Measurements from ENCODE around the gene RCE1.

Gene RCE1

GRCh38 chr11:66870616-66871520, 27.6 kb downstream of the RCE1 start:
- DNase-seq: no peak

- DNase-seq: no peak
These were observed 28.3 kb downstream of the RCE1 start for GRCh38 chr11:66871521-66871901.

- DNase-seq: no peak
These were observed 31.0 kb downstream of the RCE1 start for GRCh38 chr11:66874232-66874631.

- DNase-seq: no peak
These were observed 32.1 kb downstream of the RCE1 start for GRCh38 chr11:66875378-66875777.

GRCh38 chr11:66877588-66878385, 34.5 kb downstream of the RCE1 start:
- DNase-seq: no peak

- DNase-seq: no peak
These were observed 35.2 kb downstream of the RCE1 start for GRCh38 chr11:66878474-66878873.

- DNase-seq: no peak
These were observed 35.8 kb downstream of the RCE1 start for GRCh38 chr11:66879000-66879399.

GRCh38 chr11:66879583-66879982, 36.3 kb downstream of the RCE1 start:
- no peak for DNase-seq

GRCh38 chr11:66879999-66880398, 36.8 kb downstream of the RCE1 start:
- DNase-seq: no peak

- DNase-seq: peak; percentile 87 to 93
These were observed 37.5 kb downstream of the RCE1 start for GRCh38 chr11:66880496-66881450.

- DNase-seq: peak; percentile 22 to 30
These were observed 38.2 kb downstream of the RCE1 start for GRCh38 chr11:66881451-66881835.

GRCh38 chr11:66881927-66882452, 38.7 kb downstream of the RCE1 start:
- peak in 1 of 2 experiments; percentile 15 for DNase-seq

GRCh38 chr11:66882561-66883015, 39.3 kb downstream of the RCE1 start:
- DNase-seq: peak; percentile 88 to 90

GRCh38 chr11:66883016-66883965, 40.0 kb downstream of the RCE1 start:
- DNase-seq: peak; percentile 80 to 90

- no peak for DNase-seq
These were observed 41.2 kb downstream of the RCE1 start for GRCh38 chr11:66884443-66884842.

- no peak for DNase-seq
These were observed 42.2 kb downstream of the RCE1 start for GRCh38 chr11:66885469-66885868.

- no peak for DNase-seq
These were observed 42.8 kb downstream of the RCE1 start for GRCh38 chr11:66885950-66886440.

- DNase-seq: no peak
These were observed 43.5 kb downstream of the RCE1 start for GRCh38 chr11:66886671-66887221.

GRCh38 chr11:66887526-66887925, 44.3 kb downstream of the RCE1 start:
- no peak for DNase-seq

GRCh38 chr11:66888282-66888681, 45.0 kb downstream of the RCE1 start:
- no peak for DNase-seq

GRCh38 chr11:66889960-66890359, 46.7 kb downstream of the RCE1 start:
- no peak for DNase-seq
